Kidney capillary endothelial cell (primary cell): ENCODE measurements around the gene ADO.

Experiments
- DNase-seq: peaks from one replicate; pipeline ENCODE4 v3.0.0-alpha.2; 2018; ENCODE audit warnings: low spot score

The ADO gene

GRCh38 chr10:62818426-62819011 lies 14.0 kb downstream of the ADO start:
- no peak for DNase-seq

GRCh38 chr10:62819141-62819920 lies 14.8 kb downstream of the ADO start:
- DNase-seq: no peak

GRCh38 chr10:62820586-62820985 lies 16.1 kb downstream of the ADO start:
- DNase-seq: no peak

DNA sequence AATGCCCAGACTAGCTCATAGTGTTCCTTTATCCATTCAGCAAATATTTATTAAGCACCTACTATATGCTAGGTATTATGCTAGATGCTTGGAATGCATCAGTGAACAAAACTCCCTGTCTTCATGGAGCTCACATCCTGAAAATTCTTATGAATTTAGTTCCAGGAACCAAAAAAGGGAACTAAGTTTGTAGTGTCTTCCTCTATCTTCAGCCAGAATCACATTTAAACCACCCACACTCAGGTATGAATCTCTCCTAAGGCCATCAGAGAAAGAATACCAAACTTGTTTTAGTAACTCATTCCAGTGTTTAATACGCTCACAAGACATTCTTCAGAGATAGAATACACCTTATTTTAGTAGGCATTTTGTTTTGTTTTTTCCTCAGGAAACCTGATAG lies 21.8 kb downstream of the ADO start:
- no peak for DNase-seq

DNA sequence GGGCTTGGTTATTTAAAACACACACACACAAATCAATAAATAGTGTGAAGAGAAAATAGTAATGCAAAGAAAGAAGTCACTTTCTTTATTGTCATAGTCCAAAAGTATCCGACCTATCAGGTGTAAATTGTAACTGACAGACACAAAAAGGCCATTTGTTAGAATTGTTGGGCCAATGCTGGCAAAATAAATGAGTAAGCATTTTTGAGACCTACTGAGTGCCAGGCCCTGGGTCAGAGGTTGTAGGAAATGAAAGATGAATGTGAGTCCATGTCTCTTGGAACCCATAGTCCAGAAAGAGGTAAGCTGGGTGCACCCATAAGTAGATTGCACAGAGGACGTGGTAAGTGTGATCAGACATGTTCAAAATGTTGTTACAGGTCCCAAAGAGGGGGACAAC lies 25.1 kb downstream of the ADO start:
- no peak for DNase-seq

DNA sequence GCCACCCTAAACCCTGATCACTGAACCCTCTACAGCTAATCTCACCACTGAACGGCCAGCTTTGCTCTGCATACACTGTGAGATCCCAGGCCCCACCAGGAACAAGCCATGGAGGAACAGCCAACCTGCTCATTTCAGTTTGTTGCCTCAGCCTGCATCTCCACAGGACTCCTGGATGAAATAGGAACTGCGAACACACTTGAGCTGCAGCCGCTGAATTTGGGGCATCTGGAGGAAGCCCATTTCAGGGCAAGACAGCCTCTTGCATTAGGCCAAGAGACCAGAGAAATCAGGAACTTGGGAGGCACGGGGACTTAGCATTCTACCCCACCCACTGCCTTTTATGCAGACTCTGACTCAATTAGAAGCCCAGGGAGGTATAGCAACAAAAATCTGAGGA lies 26.2 kb downstream of the ADO start:
- no peak for DNase-seq

DNA sequence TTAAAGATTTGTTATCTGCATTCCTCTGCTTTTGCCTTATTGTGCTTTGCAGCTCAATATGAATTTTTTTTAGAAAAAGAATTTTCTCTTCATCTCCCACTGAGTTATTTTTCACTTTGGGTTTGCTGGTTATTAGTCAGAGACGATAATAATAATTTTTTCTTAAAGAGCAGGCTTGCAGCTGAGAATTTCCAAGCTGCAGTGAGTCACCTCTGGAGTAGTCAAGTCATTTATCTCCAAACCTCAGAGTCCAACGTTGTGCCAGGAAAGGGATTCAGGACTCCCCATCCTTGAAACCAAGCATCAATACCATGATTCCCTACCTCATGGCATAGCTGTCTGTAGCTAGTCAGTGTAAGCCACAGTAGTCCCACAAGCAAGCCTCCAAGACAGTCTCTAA lies 26.8 kb downstream of the ADO start:
- DNase-seq: no peak

DNA sequence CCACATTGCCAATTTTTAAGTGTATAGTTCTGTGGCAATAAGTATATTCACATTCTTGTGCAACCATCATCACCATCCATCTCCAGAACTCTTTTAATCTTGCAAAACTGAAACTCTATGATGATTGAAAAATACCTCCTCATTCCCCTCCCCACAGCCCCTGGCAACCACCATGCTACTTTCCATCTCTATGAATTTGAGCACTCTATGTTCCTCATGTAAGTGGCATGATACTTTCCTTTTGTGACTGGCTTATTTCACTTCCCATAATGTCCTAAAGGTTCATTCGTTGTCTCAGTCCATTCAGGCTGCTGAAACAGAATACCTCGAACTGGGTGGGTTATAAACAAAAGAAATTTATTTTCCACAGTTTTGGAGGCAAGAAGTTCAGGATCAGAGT lies 35.1 kb downstream of the ADO start:
- DNase-seq: no peak

DNA sequence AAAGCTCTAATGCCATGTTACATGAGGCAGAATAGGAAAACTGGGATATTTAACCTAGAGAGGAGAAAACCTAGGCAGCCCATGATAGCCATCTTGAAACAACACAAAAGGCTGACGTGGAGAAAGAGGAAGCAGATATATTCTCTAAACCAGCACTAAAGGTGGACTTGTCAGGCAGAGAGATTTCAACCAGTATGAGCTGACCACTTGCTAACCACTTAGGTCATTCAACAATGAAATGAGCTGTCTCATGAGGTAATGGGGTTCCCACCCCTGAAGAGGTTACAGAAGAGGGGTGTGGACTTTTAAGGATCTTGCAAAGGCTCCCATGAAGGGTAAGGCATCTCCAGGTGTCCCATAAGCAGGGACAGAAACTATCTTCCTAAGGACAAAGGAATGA lies 38.5 kb downstream of the ADO start:
- DNase-seq: no peak

DNA sequence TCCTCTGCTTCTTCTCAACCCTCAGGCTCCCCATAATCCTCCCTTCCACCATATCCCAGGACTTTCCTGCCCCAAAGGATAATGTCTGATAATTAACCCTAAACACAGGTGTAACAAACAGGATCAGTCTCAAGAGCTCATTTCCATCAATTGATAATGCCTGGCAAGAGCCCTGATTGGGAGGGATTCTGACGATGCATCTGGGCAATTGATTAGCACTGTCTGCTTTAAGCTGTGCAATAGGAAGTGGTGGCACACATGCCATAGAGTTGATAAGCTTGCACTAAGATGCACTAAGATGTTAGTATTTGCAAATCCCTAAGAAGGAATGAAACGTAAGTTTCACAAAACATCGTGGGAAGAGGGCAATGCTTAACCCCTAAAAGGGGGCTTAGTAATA lies 39.1 kb downstream of the ADO start:
- no peak for DNase-seq

GRCh38 chr10:62844280-62845011 lies 39.9 kb downstream of the ADO start:
- DNase-seq: no peak

GRCh38 chr10:62847433-62847832 lies 42.9 kb downstream of the ADO start:
- DNase-seq: no peak

DNA sequence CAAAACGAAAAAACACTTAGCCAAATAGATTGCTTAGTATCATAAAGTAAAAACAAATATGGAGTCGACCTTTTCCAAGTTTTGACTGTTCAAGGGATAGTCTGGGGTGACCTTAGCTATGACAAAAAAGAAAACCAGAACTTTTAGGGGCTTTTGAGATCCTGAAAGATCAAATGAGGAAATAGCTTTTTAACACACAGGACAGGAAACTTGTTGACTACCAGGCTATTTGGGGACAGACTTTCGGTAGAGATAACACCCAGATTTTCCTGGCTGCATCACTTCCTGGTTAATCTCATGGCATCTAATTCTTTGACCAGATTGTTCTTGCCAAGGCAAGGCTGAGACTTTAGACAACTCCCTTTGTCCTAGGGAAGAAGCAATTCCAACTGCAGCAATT lies 46.1 kb downstream of the ADO start:
- no peak for DNase-seq

DNA sequence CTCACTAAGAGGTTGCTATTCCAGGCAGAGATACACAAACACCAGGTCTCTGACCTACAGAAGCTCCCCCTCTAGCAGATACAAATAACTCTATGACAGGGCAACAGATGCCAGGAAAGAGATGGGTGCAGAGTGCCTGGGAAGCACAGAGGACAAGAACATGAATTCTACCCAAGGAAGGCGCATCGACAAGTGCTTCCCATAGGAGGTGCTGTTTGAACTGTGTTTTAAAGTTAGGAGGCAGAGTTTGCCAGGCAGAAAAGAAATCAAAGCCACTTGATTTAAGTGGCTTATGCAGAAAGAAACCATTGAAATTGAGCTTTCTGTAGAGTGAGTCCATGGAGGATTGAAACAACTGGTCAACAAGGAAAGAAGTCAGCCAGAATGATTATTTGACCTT lies 46.9 kb downstream of the ADO start:
- DNase-seq: no peak

- DNase-seq: no peak
Observed at GRCh38 chr10:62852961-62853702, 48.6 kb downstream of the ADO start.

- no peak for DNase-seq
Observed at GRCh38 chr10:62853710-62854109, 49.2 kb downstream of the ADO start.

DNA sequence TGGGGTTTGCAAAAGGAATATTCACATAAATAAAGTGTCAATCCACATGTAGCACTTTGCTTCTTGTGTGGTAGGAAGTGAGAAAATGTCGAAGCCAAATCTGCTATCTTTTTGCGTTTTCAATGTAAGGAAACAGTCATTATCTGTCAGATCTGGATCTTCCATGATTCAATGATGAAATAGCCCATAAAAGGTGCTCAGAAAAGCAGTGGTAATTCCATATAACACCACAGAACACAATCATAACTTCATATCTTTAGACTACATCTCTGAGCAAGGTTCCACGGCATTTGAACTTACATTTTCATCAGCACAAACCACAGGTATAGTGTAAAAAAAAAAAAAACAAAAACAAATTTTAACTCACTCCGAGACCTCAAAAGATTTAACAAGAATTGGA lies 51.5 kb downstream of the ADO start:
- DNase-seq: no peak
